Measurements from ENCODE around the gene VAX1.

DNA sequence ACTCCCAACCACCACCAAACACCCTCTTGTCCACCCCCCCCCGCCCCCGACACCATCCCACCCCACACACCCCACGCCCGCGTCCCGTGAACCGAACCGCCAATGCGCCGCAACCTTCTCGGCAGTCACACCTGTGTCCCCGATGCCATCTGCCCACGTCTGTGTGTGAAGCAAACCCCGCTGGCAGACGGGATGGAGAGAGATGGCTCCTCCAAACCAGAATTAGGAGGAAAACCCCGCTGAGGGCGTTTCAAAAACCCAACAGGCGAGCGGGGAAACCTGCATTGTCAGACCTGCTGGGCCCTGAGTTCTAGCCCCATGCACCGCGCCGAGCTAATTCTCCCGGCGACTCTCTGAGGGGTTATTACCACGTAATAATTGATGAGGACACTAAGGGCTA lies 30.7 kb upstream of the VAX1 start:
- TF ChIP-seq, protein P1, sequence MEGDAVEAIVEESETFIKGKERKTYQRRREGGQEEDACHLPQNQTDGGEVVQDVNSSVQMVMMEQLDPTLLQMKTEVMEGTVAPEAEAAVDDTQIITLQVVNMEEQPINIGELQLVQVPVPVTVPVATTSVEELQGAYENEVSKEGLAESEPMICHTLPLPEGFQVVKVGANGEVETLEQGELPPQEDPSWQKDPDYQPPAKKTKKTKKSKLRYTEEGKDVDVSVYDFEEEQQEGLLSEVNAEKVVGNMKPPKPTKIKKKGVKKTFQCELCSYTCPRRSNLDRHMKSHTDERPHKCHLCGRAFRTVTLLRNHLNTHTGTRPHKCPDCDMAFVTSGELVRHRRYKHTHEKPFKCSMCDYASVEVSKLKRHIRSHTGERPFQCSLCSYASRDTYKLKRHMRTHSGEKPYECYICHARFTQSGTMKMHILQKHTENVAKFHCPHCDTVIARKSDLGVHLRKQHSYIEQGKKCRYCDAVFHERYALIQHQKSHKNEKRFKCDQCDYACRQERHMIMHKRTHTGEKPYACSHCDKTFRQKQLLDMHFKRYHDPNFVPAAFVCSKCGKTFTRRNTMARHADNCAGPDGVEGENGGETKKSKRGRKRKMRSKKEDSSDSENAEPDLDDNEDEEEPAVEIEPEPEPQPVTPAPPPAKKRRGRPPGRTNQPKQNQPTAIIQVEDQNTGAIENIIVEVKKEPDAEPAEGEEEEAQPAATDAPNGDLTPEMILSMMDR (IDR thresholded peaks at IDR 0.05), result no peak
- TF ChIP-seq EZH2 (IDR thresholded peaks at IDR 0.05; ENCODE audit: borderline replicate concordance, insufficient read depth, low read depth, low read length, poor library complexity, severe bottlenecking), result no peak
